ENCODE measurements around the gene ZNF318. TPM values are rescaled to one million over a fixed set of nuclear protein-coding genes. Genes with fewer than 3 reads are reported as not detected.

The ZNF318 gene
- total RNA-seq, 1 donor from 2014 or later: 159 TPM

DNA sequence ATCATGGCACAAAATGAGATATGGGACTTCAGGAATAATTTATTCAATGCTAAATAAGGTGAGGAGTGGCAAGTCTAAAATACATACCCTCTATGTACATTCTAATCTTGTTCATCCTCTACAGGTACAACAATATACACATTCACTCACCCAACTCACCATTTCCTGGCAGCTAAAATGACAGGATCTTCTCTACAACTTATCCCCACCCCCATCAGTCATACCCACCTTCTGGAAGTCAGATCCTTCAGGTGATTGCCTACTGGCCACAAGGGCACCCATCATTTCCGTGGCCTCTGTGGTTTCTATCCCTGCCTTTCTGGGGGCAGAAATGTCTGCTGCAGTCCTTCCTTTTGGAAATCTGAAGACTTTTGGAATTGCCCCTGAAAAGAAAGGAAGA is 38.0 kb downstream of the ZNF318 start:
- intact Hi-C loops (cut with micrococcal nuclease): no loop called here
- TF ChIP-seq, protein P1, sequence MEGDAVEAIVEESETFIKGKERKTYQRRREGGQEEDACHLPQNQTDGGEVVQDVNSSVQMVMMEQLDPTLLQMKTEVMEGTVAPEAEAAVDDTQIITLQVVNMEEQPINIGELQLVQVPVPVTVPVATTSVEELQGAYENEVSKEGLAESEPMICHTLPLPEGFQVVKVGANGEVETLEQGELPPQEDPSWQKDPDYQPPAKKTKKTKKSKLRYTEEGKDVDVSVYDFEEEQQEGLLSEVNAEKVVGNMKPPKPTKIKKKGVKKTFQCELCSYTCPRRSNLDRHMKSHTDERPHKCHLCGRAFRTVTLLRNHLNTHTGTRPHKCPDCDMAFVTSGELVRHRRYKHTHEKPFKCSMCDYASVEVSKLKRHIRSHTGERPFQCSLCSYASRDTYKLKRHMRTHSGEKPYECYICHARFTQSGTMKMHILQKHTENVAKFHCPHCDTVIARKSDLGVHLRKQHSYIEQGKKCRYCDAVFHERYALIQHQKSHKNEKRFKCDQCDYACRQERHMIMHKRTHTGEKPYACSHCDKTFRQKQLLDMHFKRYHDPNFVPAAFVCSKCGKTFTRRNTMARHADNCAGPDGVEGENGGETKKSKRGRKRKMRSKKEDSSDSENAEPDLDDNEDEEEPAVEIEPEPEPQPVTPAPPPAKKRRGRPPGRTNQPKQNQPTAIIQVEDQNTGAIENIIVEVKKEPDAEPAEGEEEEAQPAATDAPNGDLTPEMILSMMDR (IDR thresholded peaks at IDR 0.05): no peak
- no peak overlapping the region for H3K4me3 Mint-ChIP-seq
- DNase-seq (no peak), ATAC-seq (ENCODE audit: low read depth) (no peak)
- H3K27ac Mint-ChIP-seq: no peak overlapping the region
- peaks cover 51% of the 10 kb centered on the region for H3K36me3 Mint-ChIP-seq (ENCODE audit: low read depth)
- H3K9me3 Mint-ChIP-seq: no peaks in the 10 kb centered on the region
- POLR2A ChIA-PET: no interaction called here
- H3K4me1 Mint-ChIP-seq: peaks cover 29% of the 10 kb centered on the region
- CTCF ChIA-PET: no interaction called here
- no peaks in the 10 kb centered on the region for H3K27me3 Mint-ChIP-seq

DNA sequence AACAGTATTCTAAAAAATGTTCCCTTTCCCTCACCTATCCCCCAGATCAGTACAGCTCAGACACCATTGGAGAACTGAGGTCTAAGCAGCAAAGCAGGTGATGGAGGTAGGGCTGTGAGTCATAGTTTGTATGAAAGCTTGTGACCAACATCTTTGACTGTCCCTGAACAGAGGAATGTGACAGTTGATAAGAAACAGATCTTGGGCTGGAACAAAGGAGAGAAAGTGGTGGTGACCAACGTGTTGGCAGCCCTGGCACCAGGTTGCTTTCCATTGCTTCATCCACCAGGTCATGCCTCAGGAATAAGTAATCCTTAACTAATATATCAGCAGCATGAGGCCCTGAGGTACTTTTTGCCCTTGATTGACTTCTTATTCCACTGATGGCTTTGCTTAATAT is 40.9 kb downstream of the ZNF318 start:
- TF ChIP-seq, protein P1 (IDR thresholded peaks at IDR 0.05): no peak
- H3K9me3 Mint-ChIP-seq: no peaks in the 10 kb centered on the region
- H3K36me3 Mint-ChIP-seq (ENCODE audit: low read depth): peaks cover 52% of the 10 kb centered on the region
- intact Hi-C loops (cut with micrococcal nuclease): no loop called here
- ATAC-seq (ENCODE audit: low read depth): no peak
- no peak for DNase-seq
- no peaks in the 10 kb centered on the region for H3K27me3 Mint-ChIP-seq
- H3K4me3 Mint-ChIP-seq: no peak overlapping the region
- ChIA-PET CTCF (interaction anchor here (2.0 to 2.6 kb wide), 2 partner anchors 20 to 99 kb away, joined by 4 to 7 read pairs; partner anchors contain the start of genes CRIP3 and DNPH1), POLR2A (no interaction called here)
- peaks cover 32% of the 10 kb centered on the region for H3K4me1 Mint-ChIP-seq
- H3K27ac Mint-ChIP-seq: peak overlapping the region; percentile 31

DNA sequence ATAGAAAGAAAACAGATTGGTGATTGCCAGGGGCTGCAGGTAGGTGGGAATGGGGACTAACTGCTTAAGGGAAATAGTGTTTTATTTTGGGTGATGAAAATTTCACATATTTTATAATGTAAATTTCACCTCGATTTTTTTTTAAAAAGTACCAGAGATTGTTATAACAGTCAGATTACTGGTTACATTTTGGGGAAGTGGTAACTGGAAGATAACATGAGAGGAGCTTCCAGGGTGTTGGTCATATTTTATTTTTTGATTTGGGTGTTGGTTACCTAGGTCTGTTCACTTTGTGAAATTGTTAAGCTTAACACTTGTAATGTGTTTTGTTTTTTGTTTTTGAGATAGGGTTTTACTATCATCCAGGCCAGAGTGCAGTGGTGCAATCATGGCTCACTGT is 43.6 kb downstream of the ZNF318 start:
- ATAC-seq (ENCODE audit: low read depth): no peak
- peaks cover 44% of the 10 kb centered on the region for H3K36me3 Mint-ChIP-seq (ENCODE audit: low read depth)
- no peaks in the 10 kb centered on the region for H3K9me3 Mint-ChIP-seq
- TF ChIP-seq, protein P1 (IDR thresholded peaks at IDR 0.05): no peak
- no peak overlapping the region for H3K27ac Mint-ChIP-seq
- H3K27me3 Mint-ChIP-seq: no peaks in the 10 kb centered on the region
- intact Hi-C loops (cut with micrococcal nuclease): no loop called here
- ChIA-PET POLR2A (interaction anchor here (0.6 to 2.4 kb wide), 4 partner anchors 9 to 89 kb away, joined by 3 to 8 read pairs (median 6); no protein-coding TSS in a partner anchor), CTCF (no interaction called here)
- no peak overlapping the region for H3K4me3 Mint-ChIP-seq
- peaks cover 40% of the 10 kb centered on the region for H3K4me1 Mint-ChIP-seq
- no peak for DNase-seq

DNA sequence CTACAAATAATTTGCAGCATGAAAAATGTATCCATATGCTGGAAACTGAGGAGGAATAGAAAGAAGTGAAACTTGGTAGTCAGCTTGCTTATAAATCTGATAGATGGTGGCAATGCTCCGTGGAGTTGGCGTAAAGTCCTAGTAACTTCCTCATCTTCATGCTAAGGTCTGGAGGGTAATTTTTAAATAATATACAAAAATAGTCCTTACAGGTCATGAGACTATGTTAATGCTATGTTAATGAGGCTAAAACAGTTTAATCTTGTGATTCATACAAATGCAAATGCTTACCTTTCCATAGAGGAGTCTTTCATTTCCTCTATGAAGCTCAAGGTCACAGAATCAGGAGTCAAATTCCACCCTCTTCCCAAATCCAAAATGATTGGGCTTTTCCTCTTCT is 51.4 kb downstream of the ZNF318 start:
- ChIA-PET CTCF (interaction anchor here (0.7 to 3.1 kb wide), 4 partner anchors 10 to 44 kb away, joined by 3 to 8 read pairs (median 5); partner anchors contain the start of gene CRIP3), POLR2A (interaction anchor here (0.5 to 1.5 kb wide), 8 partner anchors 9 to 426 kb away, joined by 3 to 22 read pairs (median 4); partner anchors contain the start of genes CRIP3 and ZNF318)
- Mint-ChIP-seq H3K27me3 (no peaks in the 10 kb centered on the region), H3K36me3 (ENCODE audit: low read depth) (peaks cover 27% of the 10 kb centered on the region), H3K27ac (peak overlapping the region; percentile 91), H3K9me3 (no peaks in the 10 kb centered on the region), H3K4me3 (peak overlapping the region; percentile 68), H3K4me1 (peaks cover 86% of the 10 kb centered on the region)
- DNase-seq: no peak
- intact Hi-C loops (cut with micrococcal nuclease): loop anchor here (1.0 to 2.0 kb wide), 2 partner anchors 10 to 67 kb away; partner anchors contain the start of gene CRIP3
- TF ChIP-seq, protein P1 (IDR thresholded peaks at IDR 0.05): no peak
- ATAC-seq (ENCODE audit: low read depth): peak; percentile 61

DNA sequence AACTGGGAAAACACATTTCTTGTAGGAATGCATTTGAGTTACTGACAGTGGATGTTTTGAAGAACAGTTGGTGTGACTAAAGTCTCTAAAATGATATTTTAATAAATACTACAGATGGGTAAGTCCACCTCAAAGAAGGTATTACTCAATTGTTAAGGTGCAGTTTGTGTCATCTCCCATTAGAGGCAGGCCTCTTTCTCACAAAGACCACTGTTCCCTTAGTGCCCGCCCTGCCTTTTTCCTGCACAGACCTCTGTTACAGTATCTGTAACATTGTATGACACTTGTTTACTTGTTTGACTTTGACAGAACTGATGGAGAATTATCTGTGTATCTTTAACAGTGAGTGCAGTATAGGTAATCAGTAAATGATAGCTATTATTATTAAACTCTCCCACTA is 55.6 kb downstream of the ZNF318 start:
- TF ChIP-seq, protein P1 (IDR thresholded peaks at IDR 0.05): no peak
- ATAC-seq (ENCODE audit: low read depth) (no peak), DNase-seq (no peak)
- intact Hi-C loops (cut with micrococcal nuclease): no loop called here
- Mint-ChIP-seq H3K36me3 (ENCODE audit: low read depth) (peaks cover 20% of the 10 kb centered on the region), H3K4me3 (no peak overlapping the region), H3K9me3 (peaks cover 2% of the 10 kb centered on the region), H3K27ac (peak overlapping the region; percentile 62), H3K4me1 (peaks cover 91% of the 10 kb centered on the region), H3K27me3 (no peaks in the 10 kb centered on the region)
- POLR2A ChIA-PET: interaction anchor here (1.5 to 2.8 kb wide), 3 partner anchors 8 to 24 kb away, joined by 8 to 13 read pairs (median 8); no protein-coding TSS in a partner anchor
- CTCF ChIA-PET: interaction anchor here (0.9 to 1.5 kb wide), 2 partner anchors 20 to 84 kb away, joined by 3 to 5 read pairs; no protein-coding TSS in a partner anchor

All from activated B cell treated with CpG ODN at 0.5 μM for 24 hours (primary cell).